Activated CD4-positive, alpha-beta T cell treated with anti-CD3 and anti-CD28 coated beads for 4 hours (primary cell): ENCODE results near the gene EXOSC10.
A peak's percentile ranks its signal among the peaks of the same experiment; 100 is the strongest.
"Not testable (repeated sequence)": the region's sequence is repeated elsewhere in the genome, so short reads cannot be mapped to it uniquely, and the experiment has no call there.

Experiments used
- DNase-seq, 2 donors: peaks; one replicate each; pipeline ENCODE4 v3.0.0-alpha.2; 2020

EXOSC10 gene

DNA sequence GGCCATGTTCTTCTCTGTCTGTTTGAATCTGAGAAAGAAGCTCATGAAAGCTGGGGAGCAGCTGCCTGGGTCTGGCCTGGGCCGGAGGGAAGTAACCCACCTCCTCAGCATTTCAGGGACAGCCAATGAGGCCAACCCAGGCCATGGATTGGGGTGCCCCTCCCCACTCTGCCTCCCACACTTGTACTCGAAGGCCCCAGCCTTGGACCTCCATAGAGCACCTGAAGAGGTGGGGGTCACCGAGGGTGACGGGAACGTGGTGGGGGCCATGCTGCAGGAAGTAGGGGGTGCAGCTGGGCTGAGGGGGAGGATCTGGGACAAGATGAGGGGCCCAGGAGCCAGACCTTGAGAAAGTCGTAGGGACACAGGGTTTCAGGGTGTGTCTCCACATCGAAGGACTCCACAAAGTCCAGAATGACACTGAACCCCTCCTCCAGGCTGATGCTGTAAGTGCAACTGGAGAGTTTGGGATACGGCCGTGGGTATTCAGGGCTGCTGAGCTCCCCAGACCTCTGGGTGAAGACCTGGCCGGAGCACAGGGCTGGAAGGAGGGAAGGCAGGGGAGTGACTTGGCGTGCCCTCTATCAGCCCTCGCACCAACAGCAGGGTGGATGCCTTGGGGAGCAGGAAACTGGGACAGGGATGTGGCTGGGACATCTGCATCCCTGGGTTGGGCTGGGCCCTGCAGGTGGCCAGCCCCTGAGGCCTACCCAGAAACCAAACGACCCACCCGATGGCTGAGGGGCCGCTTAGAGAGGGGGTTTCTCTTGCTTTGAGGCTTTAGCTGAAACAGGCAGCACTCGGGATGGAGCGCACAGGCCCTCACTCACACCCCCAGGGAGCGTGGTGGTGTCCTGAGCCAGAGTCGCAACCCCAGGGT, 56.4 kb downstream of the EXOSC10 start:
- no peak for DNase-seq

DNA sequence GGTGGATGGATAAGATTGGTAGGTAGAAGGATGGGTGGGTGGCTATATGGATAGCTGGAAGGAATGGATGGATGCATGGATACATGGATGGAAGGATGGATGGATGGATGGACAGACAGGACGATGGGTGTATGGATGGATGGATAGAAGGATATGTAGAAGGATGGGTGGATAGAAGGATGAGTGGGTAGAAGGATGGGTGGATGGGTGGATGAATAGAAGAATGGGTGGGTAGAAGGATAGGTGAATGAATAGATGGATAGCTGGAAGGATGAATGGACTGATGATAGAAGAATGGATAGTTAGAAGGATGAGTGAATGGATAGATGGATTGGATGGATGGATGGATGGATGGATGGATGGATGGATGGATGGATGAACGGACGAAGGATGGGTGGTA, 57.6 kb downstream of the EXOSC10 start:
- no peak for DNase-seq

DNA sequence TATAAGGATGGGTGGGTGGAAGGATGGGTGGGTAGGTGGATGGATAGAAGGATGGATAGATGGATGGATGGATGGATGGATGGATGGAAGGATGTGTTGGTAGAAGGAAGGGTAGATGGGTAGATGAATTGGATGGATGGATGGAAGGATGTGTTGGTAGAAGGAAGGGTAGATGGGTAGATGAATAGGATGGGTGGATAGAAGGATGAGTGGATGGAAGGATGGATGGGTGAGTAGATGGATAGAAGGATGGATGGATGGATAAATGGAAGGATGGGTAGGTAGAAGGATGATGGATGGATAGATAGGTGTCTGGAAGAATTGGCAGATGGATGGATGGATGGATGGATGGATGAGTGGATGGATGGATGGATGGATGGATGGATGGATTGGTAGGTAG, 58.6 kb downstream of the EXOSC10 start:
- DNase-seq, result no peak

DNA sequence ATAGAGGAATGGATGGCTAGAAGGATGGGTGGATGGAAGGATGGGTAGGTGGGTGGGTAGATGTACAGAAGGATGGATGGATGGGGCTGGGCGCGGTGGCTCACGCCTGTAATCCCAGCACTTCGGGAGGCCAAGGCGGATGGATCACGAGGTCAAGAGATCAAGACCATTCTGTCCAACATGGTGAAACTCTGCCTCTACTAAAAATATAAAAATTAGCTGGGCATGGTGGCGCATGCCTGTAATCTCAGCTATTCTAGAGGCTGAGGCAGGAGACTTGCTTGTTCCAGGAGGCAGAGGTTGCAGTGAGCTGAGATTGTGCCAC, 59.6 kb downstream of the EXOSC10 start:
- not testable (repeated sequence) for DNase-seq

DNA sequence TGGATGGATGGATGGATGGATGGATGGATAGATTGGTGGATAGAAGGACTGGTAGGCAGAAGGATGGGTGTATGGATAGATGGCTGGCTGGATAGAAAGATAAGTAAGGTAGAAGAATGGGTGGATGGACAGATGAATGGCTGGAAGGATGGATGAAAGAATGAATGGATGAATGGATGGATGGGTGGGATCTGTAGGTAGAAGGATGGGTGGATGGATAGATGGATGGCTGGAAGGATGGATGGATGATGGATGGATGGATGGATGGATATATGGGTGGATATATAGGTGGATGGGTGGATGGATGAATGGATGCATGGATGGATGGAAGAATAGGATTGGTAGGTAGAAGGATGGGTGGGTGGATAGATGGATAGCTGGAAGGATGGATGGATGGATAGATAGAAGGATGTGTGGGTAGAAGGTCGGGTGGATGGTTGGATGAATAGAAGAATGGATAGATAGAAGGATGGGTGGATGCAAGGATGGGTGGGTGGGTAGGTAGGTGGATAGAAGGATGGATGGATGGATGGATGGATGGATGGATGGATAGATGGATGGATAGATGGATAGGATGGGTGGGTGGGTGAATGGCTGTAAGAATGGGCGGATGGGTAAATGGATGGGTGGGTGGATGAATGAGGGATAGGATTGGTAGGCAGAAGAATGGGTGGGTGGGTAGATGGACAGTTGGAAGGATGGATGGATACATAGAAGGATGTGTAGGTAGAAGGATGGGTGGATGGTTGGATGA, 60.1 kb downstream of the EXOSC10 start:
- DNase-seq, result no peak

DNA sequence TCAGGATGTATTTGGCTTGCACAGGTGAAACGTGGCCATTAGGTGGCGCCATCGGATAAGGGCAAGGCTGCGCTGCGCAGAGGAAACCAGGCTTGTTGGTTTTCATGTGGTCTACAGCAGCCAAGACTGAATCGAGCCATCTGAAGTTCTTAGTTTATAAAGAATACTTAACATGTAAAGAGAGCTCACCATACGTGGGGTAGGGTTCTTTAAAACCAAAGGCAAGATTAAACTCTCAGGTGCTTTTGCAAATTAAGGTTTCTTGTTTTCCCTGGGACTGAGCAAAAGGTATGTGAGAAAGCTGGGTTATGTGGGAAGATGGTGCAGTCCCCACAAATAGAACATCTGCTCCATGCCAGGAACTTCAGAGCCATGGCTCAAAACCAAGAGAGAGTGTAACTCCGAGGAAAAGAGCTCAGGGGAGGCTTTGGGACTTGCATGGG, 61.9 kb downstream of the EXOSC10 start:
- DNase-seq, result peak; percentile 85 to 90

DNA sequence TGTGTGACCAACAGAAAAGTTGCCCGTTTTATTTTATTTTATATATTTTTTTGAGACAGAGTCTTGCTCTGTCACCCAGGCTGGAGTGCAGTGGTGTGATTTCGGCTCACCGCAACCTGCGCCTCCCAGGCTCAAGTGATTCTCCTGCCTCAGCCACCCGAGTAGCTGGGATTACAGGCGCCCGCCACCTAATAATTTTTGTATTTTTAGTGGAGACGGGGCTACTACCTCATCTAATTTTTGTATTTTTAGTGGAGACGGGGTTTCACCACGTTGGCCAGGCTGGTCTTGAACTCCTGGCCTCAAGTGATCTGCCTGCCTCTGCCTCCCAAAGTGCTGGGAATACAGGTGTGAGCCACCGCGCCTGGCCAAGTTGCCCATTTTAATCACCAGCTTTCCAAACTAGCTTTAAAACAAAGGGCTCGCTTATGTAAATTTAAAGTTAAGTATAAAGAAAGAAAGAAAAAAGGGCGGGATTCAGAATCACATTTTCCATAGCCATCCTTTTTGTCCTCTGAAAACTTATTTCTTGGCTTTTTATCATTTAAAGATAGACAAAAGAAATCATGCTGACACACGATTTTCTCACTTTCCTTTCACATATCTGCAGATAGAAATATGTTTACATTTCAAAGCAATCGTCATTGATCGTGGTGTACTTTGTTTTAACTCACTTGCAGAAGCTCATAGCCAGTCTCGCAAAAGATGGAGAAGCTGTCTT, 62.5 kb downstream of the EXOSC10 start:
- DNase-seq, result not testable (repeated sequence)

DNA sequence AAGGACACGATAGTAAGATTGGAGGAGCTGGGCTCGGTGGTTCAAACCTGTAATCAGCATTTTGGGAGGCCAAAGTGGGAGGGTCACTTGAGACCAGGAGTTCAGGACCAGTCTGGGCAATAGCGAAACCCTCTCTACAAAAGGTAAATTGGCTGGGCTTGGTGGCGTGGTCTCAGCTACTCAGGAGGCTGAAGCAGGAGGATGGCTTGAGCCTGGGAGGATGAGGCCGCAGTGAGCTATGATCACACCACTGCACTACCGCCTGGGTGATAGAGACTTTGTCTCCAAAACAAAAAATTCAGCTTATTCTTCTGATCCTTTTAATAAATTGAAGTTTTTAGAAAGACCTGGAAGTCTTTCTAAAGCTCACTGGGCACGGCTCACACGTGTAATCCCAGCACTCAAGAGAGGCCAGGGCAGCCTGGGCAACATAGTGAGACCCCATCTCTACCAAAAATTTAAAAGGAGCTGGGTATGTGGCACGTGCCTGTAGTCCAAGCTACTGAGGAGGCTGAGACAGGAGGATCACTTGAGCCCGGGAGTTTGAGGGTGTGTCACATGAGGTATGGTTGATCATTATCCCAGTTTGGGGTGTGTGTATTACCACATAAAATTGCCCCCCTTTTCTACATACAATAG, 67.9 kb downstream of the EXOSC10 start:
- no peak for DNase-seq

DNA sequence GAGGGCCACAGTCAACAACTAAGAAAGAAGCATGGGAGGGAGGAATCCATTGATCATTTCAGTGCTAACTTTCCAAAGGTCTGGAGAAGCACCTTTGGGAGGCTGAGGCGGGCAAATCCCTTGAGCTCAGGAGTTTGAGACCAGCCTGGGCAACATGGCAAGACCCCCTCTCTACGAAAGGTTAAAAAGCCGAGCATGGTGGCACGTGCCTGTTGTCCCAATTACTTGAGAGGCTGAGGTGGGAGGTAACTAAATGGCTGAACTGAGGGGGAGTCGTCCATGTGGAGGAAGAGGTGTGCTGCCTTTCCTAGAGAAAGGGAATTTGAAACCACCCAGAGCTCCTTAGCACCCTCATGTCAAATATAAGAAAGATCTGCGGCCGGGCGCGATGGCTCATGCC, 68.8 kb downstream of the EXOSC10 start:
- DNase-seq, result no peak

DNA sequence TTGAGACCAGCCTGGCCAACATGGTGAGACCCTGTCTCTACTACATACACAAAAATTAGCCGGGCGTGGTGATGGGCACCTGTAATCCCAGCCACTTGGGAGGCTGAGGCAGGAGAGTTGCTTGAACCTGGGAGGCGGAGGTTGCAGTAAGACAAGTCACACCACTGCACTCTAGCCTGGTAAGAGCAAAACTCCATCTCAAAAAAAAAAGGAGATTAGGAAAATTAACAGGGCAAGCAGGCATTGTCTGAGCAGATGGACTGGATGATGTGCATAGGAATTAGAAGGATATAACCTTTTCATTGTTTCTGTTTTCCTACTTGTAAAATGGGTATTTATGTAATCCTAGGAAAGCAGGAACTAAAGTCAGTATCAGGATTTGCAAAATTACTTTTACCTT, 71.7 kb downstream of the EXOSC10 start:
- no peak for DNase-seq

DNA sequence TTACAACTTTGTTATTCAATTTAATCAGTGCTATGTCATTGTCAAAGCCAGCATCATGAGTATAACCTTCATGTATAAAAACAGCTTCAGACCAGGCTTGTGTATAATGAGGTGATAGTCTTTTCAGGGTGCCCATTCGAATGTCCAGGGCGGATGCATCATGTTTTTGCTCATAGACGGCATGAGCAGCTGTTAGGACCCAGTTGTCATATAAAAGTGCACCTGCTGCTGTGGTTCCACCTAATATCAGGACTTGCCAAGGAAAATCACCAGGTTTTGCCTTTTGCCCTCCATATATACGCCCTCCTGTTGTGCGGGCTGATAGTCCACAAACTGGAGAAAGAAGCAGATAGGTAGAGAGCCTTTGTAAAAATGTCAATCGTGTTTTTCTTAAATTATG, 72.4 kb downstream of the EXOSC10 start:
- no peak for DNase-seq

DNA sequence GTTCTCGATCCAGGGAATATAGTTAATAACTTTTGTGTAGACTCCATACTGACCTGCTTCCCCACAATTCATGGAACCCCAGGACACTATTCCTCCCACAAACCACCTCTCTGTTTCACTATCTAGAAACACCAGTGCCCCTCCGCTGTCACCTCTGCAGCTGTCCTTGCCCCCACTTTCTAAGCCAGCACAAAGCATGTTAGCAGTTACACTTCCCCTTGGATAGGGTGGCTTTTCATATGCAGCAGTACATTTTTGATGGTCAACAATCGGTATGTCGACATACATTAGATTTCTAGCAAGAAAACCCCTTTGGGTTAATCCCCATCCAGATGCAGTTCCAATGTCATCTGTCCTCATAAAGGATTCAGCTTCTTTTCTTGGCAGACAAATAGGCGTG, 72.8 kb downstream of the EXOSC10 start:
- DNase-seq, result no peak

DNA sequence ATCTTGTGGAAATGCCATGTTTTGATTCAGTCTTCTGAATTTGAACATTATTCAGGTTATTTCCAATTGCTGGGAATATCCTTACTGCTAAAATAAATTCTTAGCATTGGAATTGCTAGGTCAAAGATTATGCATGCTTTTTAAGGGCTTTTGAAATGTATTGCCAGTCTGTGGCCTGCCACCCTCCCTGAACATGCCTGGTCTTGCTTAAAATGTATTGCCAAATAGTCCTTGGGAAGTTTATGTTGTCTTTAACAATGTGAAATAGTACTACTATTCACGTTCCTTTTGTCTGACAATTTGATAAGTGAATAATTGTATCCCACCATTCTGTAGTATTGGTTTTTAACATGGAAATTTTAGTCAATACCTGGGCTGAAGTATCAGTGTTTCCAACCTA, 73.6 kb downstream of the EXOSC10 start:
- DNase-seq, result no peak

DNA sequence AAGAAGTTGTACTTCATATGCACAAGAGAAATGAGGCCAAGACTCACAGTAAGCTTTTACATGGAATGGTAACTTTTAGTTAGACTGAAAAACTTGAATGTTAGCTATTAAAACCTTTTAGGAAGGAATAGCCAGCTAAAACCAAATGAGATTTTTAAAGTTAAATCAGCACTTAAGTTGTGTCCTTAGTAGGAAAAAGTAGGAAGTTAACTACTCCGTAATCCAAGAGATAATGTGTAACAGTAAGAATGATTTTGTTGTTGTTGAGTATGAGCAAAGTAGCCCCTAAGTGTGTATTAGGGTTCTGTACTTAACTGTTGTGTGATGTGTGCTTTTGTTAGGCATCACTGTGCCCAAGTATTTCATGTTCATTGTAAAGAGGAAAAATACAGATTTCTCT, 74.1 kb downstream of the EXOSC10 start:
- no peak for DNase-seq

DNA sequence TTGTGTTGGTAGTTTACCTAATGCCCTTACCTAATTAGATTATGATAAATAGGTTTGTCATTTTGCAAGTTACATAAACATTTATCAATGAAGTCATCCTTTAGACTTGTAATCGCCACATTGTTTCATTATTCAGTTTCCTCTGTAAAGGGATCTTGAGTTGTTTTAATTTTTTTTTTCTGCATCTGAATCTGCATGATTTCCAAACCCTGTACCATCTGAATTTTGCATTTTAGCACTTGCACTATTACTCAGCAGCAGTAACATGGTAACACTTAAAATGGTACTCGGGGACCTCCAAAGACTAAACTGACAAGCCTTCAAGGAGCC, 74.8 kb downstream of the EXOSC10 start:
- no peak for DNase-seq

DNA sequence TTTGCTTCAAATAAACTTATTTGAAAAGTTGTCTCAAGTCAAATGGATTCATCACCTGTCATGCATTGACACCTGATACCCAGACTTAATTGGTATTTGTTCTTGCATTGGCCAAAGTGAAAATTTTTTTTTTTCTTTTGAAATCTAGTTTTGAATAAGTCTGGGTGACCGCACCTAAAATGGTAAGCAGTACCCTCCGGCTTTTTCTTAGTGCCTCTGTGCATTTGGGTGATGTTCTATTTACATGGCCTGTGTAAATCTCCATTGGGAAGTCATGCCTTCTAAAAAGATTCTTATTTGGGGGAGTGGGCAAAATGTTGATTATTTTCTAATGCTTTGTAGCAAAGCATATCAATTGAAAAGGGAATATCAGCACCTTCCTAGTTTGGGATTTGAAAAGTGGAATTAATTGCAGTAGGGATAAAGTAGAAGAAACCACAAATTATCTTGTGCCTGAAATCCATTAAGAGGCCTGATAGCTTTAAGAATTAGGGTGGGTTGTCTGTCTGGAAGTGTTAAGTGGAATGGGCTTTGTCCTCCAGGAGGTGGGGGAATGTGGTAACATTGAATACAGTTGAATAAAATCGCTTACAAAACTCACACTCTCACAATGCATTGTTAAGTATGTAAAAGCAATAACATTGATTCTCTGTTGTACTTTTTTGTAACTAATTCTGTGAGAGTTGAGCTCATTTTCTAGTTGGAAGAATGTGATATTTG, 75.4 kb downstream of the EXOSC10 start:
- DNase-seq, result no peak

DNA sequence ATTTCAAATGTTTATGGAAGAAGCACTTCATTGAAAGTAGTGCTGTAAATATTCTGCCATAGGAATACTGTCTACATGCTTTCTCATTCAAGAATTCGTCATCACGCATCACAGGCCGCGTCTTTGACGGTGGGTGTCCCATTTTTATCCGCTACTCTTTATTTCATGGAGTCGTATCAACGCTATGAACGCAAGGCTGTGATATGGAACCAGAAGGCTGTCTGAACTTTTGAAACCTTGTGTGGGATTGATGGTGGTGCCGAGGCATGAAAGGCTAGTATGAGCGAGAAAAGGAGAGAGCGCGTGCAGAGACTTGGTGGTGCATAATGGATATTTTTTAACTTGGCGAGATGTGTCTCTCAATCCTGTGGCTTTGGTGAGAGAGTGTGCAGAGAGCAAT, 76.5 kb downstream of the EXOSC10 start:
- DNase-seq, result no peak

DNA sequence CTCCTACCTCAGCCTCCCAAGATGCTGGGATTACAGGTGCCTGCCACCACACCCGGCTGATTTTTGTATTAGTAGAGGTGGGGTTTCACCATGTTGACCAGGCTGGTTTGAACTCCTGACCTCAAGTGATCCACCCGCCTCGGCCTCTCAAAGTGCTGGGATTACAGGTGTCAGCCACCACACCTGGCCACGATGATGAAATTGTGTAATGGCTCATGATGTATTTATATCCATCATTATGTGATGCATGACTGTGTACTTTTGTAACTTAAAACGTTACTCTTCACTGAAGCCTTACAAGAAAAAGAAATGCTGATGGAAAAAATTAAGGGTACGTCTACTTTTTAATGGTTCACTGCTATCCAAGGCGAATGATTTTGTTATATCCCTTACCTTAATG, 79.7 kb downstream of the EXOSC10 start:
- no peak for DNase-seq

DNA sequence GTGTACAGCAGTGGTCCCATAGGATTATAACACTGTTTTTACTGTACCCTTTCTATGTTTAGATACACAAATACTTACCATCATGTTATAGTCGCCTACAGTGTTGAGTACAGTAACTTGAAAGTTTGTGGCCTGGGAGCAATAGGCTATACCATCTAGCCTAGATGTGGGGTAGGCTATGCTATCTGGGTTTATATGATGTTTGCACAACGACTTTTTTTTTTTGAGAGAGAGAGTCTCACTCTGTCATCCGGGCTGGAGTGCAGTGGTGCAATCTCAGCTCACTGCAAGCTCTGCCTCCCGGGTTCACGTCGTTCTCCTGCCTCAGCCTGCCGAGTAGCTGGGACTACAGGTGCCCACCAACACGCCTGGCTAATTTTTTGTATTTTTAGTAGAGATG, 80.3 kb downstream of the EXOSC10 start:
- DNase-seq, result not testable (repeated sequence)
